PC-9 (cell line): Measurements from ENCODE around the gene EGFL8. TPM values are rescaled to one million over a fixed set of nuclear protein-coding genes. Genes with fewer than 3 reads are reported as not detected.
A peak's percentile ranks its signal among the peaks of the same experiment; 100 is the strongest.

Experiments used
- BruUV-seq: library from RNA; stranded (reverse); fragments of 400-500 nt; replicated peaks from 2 replicates; lab custom pipeline; 2021; lab: Mats Ljungman, UMichigan
- CTCF ChIA-PET: fragments of 300-600 bp; sonication (Branson Sonifier 250); formaldehyde crosslinking; loops from one replicate; lab custom pipeline; 2022; ENCODE audit warnings: antibody characterized with exemption; lab: Charles Lee
- POLR2A ChIA-PET: fragments of 300-600 bp; sonication (Branson Sonifier 250); formaldehyde crosslinking; loops from one replicate; lab custom pipeline; 2022; ENCODE audit warnings: antibody characterized with exemption; ENCODE audit not compliant: unreplicated experiment; lab: Charles Lee
- DNase-seq, 2 experiments: peaks; one replicate each; pipeline versions ENCODE4 v3.0.0 to v3.0.0-alpha.2; 2015 to 2022; ENCODE audit warnings: mixed read lengths in 1 of 2
- H2AFZ ChIP-seq: fragments of 200-600 bp; sonication (generic); 2 replicates; pipeline ENCODE4 v1.8.1; 2017; ENCODE audit warnings: antibody characterized with exemption
- H3F3A ChIP-seq: fragments of 200-600 bp; sonication (generic); 2 replicates; pipeline ENCODE4 v1.8.1; 2017; ENCODE audit warnings: antibody characterized with exemption, mild to moderate bottlenecking, low read depth; ENCODE audit not compliant: insufficient read depth
- H3K27ac ChIP-seq: fragments of 200-600 bp; sonication (generic); 2 replicates; pipeline ENCODE4 v1.6.1; 2016; ENCODE audit warnings: mixed run types
- H3K27me3 ChIP-seq: fragments of 200-600 bp; sonication (generic); 2 replicates; pipeline ENCODE4 v1.6.1; 2016; ENCODE audit warnings: low read depth, mixed run types; ENCODE audit not compliant: insufficient read depth
- H3K36me3 ChIP-seq: fragments of 200-600 bp; sonication (generic); 2 replicates; pipeline ENCODE4 v1.6.1; 2016; ENCODE audit warnings: low read depth, mixed run types
- H3K4me1 ChIP-seq: fragments of 200-600 bp; sonication (generic); replicated peaks from 2 replicates; pipeline ENCODE4 v1.6.1; 2016; ENCODE audit warnings: mixed run types; ENCODE audit not compliant: insufficient read depth
- H3K4me2 ChIP-seq: fragments of 200-600 bp; sonication (generic); 2 replicates; pipeline ENCODE4 v1.6.1; 2017; ENCODE audit warnings: mixed run types
- H3K4me3 ChIP-seq: fragments of 200-600 bp; sonication (generic); 2 replicates; pipeline ENCODE4 v1.6.1; 2016; ENCODE audit warnings: mixed run types
- H3K79me2 ChIP-seq: fragments of 200-600 bp; sonication (generic); 2 replicates; pipeline ENCODE4 v1.6.1; 2017; ENCODE audit warnings: low read depth, mixed run types
- H3K9me2 ChIP-seq: fragments of 200-600 bp; sonication (generic); 2 replicates; pipeline ENCODE4 v1.8.1; 2017; ENCODE audit warnings: mild to moderate bottlenecking; ENCODE audit not compliant: insufficient read depth
- H3K9me3 ChIP-seq: fragments of 200-600 bp; sonication (generic); 2 replicates; pipeline ENCODE4 v1.8.1; 2016; ENCODE audit warnings: low read depth; ENCODE audit not compliant: insufficient read depth
- H4K20me1 ChIP-seq: fragments of 200-600 bp; sonication (generic); 2 replicates; pipeline ENCODE4 v1.8.1; 2017; ENCODE audit not compliant: insufficient read depth
- EZH2 ChIP-seq: fragments of 200-600 bp; sonication (generic); IDR thresholded peaks from 2 replicates; pipeline ENCODE4 v1.8.0; 2017; ENCODE audit warnings: antibody characterized with exemption, low read depth
- intact Hi-C: fragments of 100-400 bp; cut with micrococcal nuclease; formaldehyde crosslinking; loops from one replicate; pipeline ENCODE4 v1.10.0; 2022; ENCODE audit not compliant: unreplicated experiment
- total RNA-seq: library from RNA; stranded (reverse); gene quantifications from 2 replicates; pipeline ENCODE4 v1.2.3, GENCODE V29; 2021
- TF ChIP-seq, protein P1 (sequence below): fragments of 200-600 bp; sonication (generic); conservative IDR thresholded peaks from 2 replicates; pipeline ENCODE4 v1.6.1; 2017; ENCODE audit warnings: mixed run types, antibody characterized with exemption, mild to moderate bottlenecking, moderate library complexity

Gene EGFL8
- total RNA-seq, 1 experiment from 2014 or later, result 26.0 TPM

DNA sequence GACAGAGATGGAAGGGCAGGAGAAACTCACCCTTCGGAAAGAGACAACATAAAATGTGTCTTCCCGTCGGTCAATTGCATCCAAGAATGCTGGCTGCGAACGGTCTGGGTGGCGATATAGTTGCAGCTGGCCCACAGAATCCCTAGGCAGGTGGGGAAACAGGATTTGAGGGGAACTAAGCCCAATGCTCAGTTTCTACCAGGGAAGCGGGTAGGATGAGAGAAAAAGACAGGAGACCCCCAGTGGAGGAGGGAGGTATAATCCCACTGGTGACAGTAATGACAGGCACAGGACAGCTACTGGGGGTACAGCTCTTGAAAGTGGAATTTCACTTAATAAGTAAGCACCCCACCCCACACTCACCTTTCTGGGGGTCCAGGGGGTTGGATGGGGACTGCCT, 47.7 kb upstream of the EGFL8 start:
- H3K4me2 ChIP-seq, result no peak overlapping the region
- H3K36me3 ChIP-seq, result peaks cover 9% of the 10 kb centered on the region; the same call in 1 of the 2 replicates
- H3K4me3 ChIP-seq, result no peak overlapping the region
- CTCF ChIA-PET, result interaction anchor here (0.6 to 1.2 kb wide), 2 partner anchors 12 to 329 kb away, joined by 3 to 4 read pairs; no protein-coding TSS in a partner anchor
- no peaks in the 10 kb centered on the region for H3K27me3 ChIP-seq
- no peak for DNase-seq
- H4K20me1 ChIP-seq, result no peaks in the 10 kb centered on the region; the same call in 1 of the 2 replicates
- H3K27ac ChIP-seq, result no peak overlapping the region
- no peaks in the 10 kb centered on the region for H3K9me3 ChIP-seq
- no peaks in the 10 kb centered on the region for H3K9me2 ChIP-seq
- peaks cover 21% of the 10 kb centered on the region; the same call in 1 of the 2 replicates for H3K4me1 ChIP-seq
- BruUV-seq, result no TSS peak
- TF ChIP-seq EZH2, result no peak
- TF ChIP-seq, protein P1, sequence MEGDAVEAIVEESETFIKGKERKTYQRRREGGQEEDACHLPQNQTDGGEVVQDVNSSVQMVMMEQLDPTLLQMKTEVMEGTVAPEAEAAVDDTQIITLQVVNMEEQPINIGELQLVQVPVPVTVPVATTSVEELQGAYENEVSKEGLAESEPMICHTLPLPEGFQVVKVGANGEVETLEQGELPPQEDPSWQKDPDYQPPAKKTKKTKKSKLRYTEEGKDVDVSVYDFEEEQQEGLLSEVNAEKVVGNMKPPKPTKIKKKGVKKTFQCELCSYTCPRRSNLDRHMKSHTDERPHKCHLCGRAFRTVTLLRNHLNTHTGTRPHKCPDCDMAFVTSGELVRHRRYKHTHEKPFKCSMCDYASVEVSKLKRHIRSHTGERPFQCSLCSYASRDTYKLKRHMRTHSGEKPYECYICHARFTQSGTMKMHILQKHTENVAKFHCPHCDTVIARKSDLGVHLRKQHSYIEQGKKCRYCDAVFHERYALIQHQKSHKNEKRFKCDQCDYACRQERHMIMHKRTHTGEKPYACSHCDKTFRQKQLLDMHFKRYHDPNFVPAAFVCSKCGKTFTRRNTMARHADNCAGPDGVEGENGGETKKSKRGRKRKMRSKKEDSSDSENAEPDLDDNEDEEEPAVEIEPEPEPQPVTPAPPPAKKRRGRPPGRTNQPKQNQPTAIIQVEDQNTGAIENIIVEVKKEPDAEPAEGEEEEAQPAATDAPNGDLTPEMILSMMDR, result peak; percentile 65
- POLR2A ChIA-PET, result no interaction called here
- intact Hi-C loops, result loop anchor here (5.0 kb wide), 2 partner anchors 81 to 681 kb away; no protein-coding TSS in a partner anchor
- no peaks in the 10 kb centered on the region for H3K79me2 ChIP-seq
- H2AFZ ChIP-seq, result no peak overlapping the region
- H3F3A ChIP-seq, result peaks cover 18% of the 10 kb centered on the region

DNA sequence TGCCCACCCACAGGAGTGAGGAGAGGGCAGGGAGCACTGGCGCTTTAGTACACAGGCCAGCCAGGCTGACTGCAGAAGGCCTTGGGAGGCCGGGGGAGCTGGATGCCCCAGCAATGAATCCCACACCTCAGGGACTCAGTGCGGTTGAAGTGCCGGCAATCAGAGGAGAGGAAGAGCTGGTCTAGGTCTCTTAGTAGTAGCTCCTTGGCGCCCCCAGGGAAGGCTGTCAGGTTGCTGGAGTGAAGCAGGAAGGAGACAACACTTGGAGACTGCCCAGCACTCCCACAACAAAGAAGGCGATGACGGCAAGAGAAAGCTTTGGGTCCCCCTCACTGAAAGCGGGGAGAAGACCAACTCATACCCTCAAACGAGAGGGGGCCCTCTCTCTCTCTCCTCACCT, 46.9 kb upstream of the EGFL8 start:
- no peaks in the 10 kb centered on the region for H3K9me3 ChIP-seq
- TF ChIP-seq, protein P1, result no peak
- no peak for TF ChIP-seq EZH2
- no peak overlapping the region for H3K27ac ChIP-seq
- no peak overlapping the region for H3K4me2 ChIP-seq
- no TSS peak for BruUV-seq
- intact Hi-C loops, result loop anchor here (5.0 kb wide), 2 partner anchors 80 to 680 kb away; no protein-coding TSS in a partner anchor
- no peak overlapping the region for H3K4me3 ChIP-seq
- peaks cover 15% of the 10 kb centered on the region for H3F3A ChIP-seq
- H3K9me2 ChIP-seq, result no peaks in the 10 kb centered on the region
- no peaks in the 10 kb centered on the region for H3K27me3 ChIP-seq
- ChIA-PET POLR2A (interaction anchor here (0.6 kb wide), 1 partner anchor 146 kb away, joined by 3 read pairs; the partner anchor contains the start of gene DXO), CTCF (interaction anchor here (0.7 to 1.2 kb wide), 2 partner anchors 13 to 144 kb away, joined by 3 to 4 read pairs; no protein-coding TSS in a partner anchor)
- no peak for DNase-seq
- H4K20me1 ChIP-seq, result no peaks in the 10 kb centered on the region; the same call in 1 of the 2 replicates
- H3K79me2 ChIP-seq, result no peaks in the 10 kb centered on the region
- peaks cover 9% of the 10 kb centered on the region; the same call in 1 of the 2 replicates for H3K36me3 ChIP-seq
- no peak overlapping the region for H2AFZ ChIP-seq
- peaks cover 21% of the 10 kb centered on the region; the same call in 1 of the 2 replicates for H3K4me1 ChIP-seq

DNA sequence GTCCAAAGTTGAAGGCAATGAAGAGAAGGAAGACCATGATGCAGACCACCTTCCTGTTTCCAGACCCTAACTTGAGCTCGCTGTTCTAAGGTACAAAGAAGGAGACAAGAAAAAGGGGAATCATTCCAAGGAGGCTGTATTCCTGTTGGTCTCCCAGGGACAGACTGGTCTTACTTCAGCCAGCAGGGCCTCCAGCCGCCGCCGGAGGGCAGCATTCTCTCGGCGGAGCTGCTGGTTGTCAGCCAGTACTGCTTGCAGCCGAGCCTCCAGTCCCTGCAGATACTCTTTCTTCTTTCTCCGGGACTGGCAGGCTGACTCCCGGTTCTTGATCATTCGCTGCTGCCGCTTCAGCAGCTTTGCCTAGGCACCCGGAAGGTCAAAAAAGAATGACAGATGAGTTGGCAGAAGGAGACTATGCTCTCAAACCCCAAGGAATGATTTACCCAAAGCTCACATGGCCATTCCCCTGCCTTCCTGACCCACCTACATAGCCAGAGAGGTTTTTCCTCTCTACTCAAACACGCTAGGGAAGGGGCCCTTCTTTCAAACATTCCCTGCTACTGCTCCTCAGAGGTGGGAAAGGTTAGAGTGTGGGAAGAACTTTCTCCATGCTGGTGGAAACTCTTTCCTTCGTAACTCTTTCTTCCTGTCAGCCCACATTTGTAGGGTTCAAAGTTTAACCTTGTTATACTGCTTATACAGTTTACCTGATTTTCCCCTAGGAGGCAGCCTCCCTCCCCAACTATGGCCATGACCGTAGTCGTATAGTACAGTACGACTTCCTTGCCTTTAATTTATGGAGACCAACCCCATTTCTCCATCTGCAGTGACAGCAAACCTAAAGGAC, 45.4 kb upstream of the EGFL8 start:
- Histone ChIP-seq H3K4me1 (peaks cover 16% of the 10 kb centered on the region; the same call in 1 of the 2 replicates), H3K36me3 (peaks cover 9% of the 10 kb centered on the region; the same call in 1 of the 2 replicates), H3K27me3 (no peaks in the 10 kb centered on the region), H3K27ac (no peak overlapping the region), H3K9me3 (no peaks in the 10 kb centered on the region), H3K4me2 (no peak overlapping the region), H3K9me2 (no peaks in the 10 kb centered on the region), H3K4me3 (no peak overlapping the region), H2AFZ (no peak overlapping the region), H3F3A (peaks cover 15% of the 10 kb centered on the region), H3K79me2 (no peaks in the 10 kb centered on the region), H4K20me1 (no peaks in the 10 kb centered on the region; the same call in 1 of the 2 replicates)
- ChIA-PET CTCF (interaction anchor here (0.5 to 1.0 kb wide), 7 partner anchors 10 to 1128 kb away, joined by 3 to 10 read pairs (median 4); partner anchors contain the start of gene PBX2), POLR2A (interaction anchor here (0.5 to 0.8 kb wide), 2 partner anchors 71 to 676 kb away, joined by 3 to 5 read pairs; partner anchors contain the start of gene PBX2)
- peak; percentile 68 to 81 for DNase-seq
- BruUV-seq, result no TSS peak
- intact Hi-C loops, result loop anchor here (1.0 to 5.0 kb wide), 4 partner anchors 35 to 678 kb away; partner anchors contain the start of gene PPT2
- TF ChIP-seq, protein P1, result peak; percentile 86
- no peak for TF ChIP-seq EZH2
